Measurements from ENCODE around the gene B3GNT8.
"Not testable (repeated sequence)": the region's sequence is repeated elsewhere in the genome, so short reads cannot be mapped to it uniquely, and the experiment has no call there.

B3GNT8 gene

GRCh38 chr19:41412953-41413352 is 14.2 kb downstream of the B3GNT8 start:
- DNase-seq: no peak

- no peak for DNase-seq
These were observed 15.3 kb downstream of the B3GNT8 start for GRCh38 chr19:41411968-41412265.

GRCh38 chr19:41411100-41411967 is 15.8 kb downstream of the B3GNT8 start:
- DNase-seq: no peak

- no peak for DNase-seq
These were observed 16.7 kb downstream of the B3GNT8 start for GRCh38 chr19:41410336-41411054.

GRCh38 chr19:41409288-41409687 is 17.9 kb downstream of the B3GNT8 start:
- DNase-seq: no peak

GRCh38 chr19:41408846-41409245 is 18.3 kb downstream of the B3GNT8 start:
- DNase-seq: not testable (repeated sequence)

GRCh38 chr19:41408256-41408655 is 18.9 kb downstream of the B3GNT8 start:
- DNase-seq: no peak

GRCh38 chr19:41407271-41407670 is 19.9 kb downstream of the B3GNT8 start:
- DNase-seq: no peak

GRCh38 chr19:41405776-41406175 is 21.4 kb downstream of the B3GNT8 start:
- DNase-seq: no peak

- no peak for DNase-seq
These were observed 23.8 kb downstream of the B3GNT8 start for GRCh38 chr19:41403181-41403970.

- DNase-seq: no peak
These were observed 25.2 kb downstream of the B3GNT8 start for GRCh38 chr19:41402010-41402409.

- DNase-seq: no peak
These were observed 25.7 kb downstream of the B3GNT8 start for GRCh38 chr19:41401483-41401882.

- no peak for DNase-seq
These were observed 27.6 kb downstream of the B3GNT8 start for GRCh38 chr19:41399525-41399924.

- no peak for DNase-seq
These were observed 28.1 kb downstream of the B3GNT8 start for GRCh38 chr19:41399091-41399490.

GRCh38 chr19:41398598-41398997 is 28.6 kb downstream of the B3GNT8 start:
- DNase-seq: no peak

GRCh38 chr19:41398050-41398418 is 29.1 kb downstream of the B3GNT8 start:
- no peak for DNase-seq

- peak; percentile 100 for DNase-seq
These were observed 29.8 kb downstream of the B3GNT8 start, which contains the start of the genes BCKDHA and EXOSC5 for GRCh38 chr19:41397086-41398049. TSS of gene BCKDHA (plus strand) at chr19:41397818. CDS start at chr19:41397828, 10 bp downstream. TSS of gene EXOSC5 (minus strand) at chr19:41397359. CDS start at chr19:41397328, 31 bp downstream.

- DNase-seq: no peak
These were observed 31.8 kb downstream of the B3GNT8 start for GRCh38 chr19:41395355-41395754.

- no peak for DNase-seq
These were observed 34.4 kb downstream of the B3GNT8 start for GRCh38 chr19:41392775-41393174.

GRCh38 chr19:41391618-41392017 is 35.6 kb downstream of the B3GNT8 start:
- DNase-seq: no peak

GRCh38 chr19:41386442-41386841 is 40.7 kb downstream of the B3GNT8 start:
- no peak for DNase-seq

GRCh38 chr19:41384351-41384750 is 42.8 kb downstream of the B3GNT8 start:
- no peak for DNase-seq
